T-helper 17 cell (primary cell): ENCODE data around the gene KRT4. TPM values are rescaled to one million over a fixed set of nuclear protein-coding genes. Genes with fewer than 3 reads are reported as not detected.

ENCODE experiments used
- ATAC-seq: fragments of 150-1000 bp; cut with Tn5 transposase; 2 replicates; pipeline ENCODE4 v1.10.0; 2021; ENCODE audit warnings: mild to moderate bottlenecking, moderate library complexity
- DNase-seq, 3 donors: peaks; one replicate each; pipeline versions ENCODE4 v3.0.0 to v3.0.0-alpha.2; 2020 to 2021
- H3K9me3 ChIP-seq: one replicate; pipeline ENCODE4 v1.7.0; 2013; ENCODE audit warnings: low read length, mild to moderate bottlenecking; ENCODE audit not compliant: control insufficient read depth, poor library complexity, severe bottlenecking
- H3K27ac Mint-ChIP-seq: one replicate; pipeline ENCODE4 v1.8.0; 2022; ENCODE audit warnings: mild to moderate bottlenecking, moderate library complexity, mixed read lengths
- H3K27me3 Mint-ChIP-seq: one replicate; pipeline ENCODE4 v1.8.0; 2022; ENCODE audit warnings: mixed read lengths
- H3K36me3 Mint-ChIP-seq: one replicate; pipeline ENCODE4 v1.8.0; 2022; ENCODE audit warnings: low read depth, mixed read lengths
- H3K4me1 Mint-ChIP-seq: one replicate; pipeline ENCODE4 v1.8.0; 2022; ENCODE audit warnings: mild to moderate bottlenecking, mixed read lengths
- H3K4me3 Mint-ChIP-seq: one replicate; pipeline ENCODE4 v1.8.0; 2022; ENCODE audit warnings: mild to moderate bottlenecking, moderate library complexity, mixed read lengths
- total RNA-seq, 4 donors: library from RNA in 2 of 4; stranded (reverse) in 2 of 4; gene quantifications; one replicate each; pipeline ENCODE4 v1.2.3 and lab custom pipeline; 2022 to 2026

KRT4 gene
- total RNA-seq, 2 donors from 2014 or later, result not detected

DNA sequence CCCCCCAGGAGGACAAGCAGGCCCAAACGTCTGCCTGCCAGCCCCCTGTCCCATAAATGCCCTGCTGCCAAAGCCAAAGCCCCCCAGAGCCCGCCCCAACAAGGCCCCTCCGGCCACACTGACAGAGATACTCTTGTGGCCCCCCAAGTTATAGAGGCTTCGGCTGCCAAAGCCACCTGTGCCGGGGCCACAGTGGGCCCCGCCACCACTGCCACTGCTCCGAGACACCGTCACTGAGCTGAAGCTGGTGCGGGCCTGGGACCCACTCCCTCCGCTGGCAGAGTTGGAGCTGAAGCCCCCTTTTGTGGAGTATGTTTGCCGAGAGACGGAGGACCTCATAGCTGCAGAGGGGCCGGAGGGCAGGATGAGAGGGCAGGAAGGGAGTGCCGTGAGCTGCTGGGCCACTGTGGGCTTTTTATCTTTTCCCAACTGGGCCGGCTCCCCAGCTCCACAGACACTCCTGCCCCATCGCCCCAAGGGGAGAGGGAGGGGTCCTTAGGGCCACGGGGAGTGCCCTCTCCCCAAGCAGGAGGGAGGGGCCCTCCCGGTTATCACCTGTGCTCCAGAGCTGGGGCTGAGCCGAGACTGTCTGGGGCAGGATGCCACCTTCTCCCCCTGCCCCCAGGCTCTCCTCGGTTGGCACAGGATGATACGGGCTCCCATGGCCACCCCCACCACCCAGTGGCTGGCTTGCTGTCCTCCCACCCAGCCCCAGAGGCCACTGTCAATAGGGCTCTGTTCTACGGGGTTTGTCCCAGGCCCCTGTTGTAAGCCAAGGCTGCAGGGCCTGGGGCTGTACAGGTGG lies 20.2 kb upstream of the KRT4 start, which contains the start of gene KRT79:
Gene KRT79, minus strand, starts transcription at position 390 of the 805 bp plus-strand sequence. Its CDS starts 51 bp downstream, at position 339.
- DNase-seq (no peak), ATAC-seq (no peak)
- H3K36me3 Mint-ChIP-seq, result peaks cover 6% of the 10 kb centered on the region
- no peak within 1 kb of the TSS for H3K27ac Mint-ChIP-seq
- H3K27me3 Mint-ChIP-seq, result peaks cover 59% of the 10 kb centered on the region
- no peak within 1 kb of the TSS for H3K4me3 Mint-ChIP-seq
- H3K9me3 ChIP-seq, result no peaks in the 10 kb centered on the region
- peaks cover 9% of the 10 kb centered on the region for H3K4me1 Mint-ChIP-seq

DNA sequence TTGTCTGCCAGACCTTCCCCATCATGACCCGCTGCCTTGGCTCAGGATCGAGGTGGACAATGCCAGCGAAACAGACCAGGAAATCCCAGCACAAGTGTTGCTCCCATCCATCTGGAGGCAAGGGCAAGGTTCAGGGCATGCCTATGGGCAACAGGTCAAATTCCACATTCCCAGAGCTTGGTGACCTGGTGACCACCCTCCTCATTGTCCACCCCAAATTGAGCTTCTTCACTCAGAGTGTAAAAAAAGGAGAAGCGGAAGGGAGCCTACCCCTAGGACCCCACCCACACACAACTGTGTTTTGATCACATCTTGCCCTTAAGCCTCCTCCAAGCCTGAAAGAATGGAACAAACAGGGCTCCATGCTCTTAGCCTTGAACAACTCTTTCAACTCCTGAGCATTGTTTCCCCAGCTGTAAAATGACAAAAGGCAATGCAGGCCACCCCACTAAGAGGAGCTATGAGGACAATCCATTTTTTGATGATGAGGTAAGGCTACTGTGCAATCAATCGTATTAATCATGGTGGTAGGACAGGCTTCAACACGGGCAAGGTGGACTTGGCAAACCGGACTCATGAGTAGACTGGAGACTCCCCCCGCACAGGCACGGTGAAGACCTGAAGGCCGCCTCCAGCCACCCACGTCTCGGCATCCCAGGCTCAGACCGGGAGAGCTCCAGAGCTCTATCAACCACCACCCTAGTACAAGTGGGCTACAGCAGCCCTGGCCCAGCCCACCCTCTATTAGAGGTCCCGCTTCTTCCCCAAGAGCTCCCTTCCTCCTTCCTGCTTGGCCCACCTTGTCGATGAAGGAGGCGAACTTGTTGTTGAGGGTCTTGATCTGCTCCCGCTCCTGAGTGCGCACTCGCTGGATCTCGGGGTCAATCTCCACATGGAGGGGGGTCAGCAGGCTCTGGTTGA lies 19.3 kb upstream of the KRT4 start:
- no peaks in the 10 kb centered on the region for H3K9me3 ChIP-seq
- DNase-seq, result no peak
- H3K27me3 Mint-ChIP-seq, result peaks cover 50% of the 10 kb centered on the region
- H3K4me3 Mint-ChIP-seq, result no peak overlapping the region
- H3K27ac Mint-ChIP-seq, result no peak overlapping the region
- peaks cover 6% of the 10 kb centered on the region for H3K36me3 Mint-ChIP-seq
- ATAC-seq, result no peak
- H3K4me1 Mint-ChIP-seq, result peaks cover 7% of the 10 kb centered on the region

DNA sequence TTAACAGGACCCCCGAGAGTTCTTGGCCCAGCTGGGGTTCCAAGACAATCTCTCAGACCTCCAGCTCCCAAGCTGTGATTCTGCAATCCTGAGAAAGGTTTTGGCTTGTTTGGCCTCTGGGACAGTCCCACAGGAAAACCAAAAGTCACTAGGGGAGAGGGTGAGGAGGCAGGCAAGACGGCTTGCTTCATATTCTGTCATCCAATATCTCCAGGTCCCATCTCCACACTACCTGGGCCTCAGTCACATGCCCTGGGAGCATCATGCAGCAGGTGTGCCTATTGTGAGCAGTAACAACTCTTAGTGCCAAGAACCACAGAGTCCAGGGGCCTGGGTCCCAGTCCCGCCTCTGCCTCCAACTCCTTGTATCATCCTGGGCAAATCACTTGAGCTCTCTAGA lies 18.5 kb upstream of the KRT4 start:
- H3K4me3 Mint-ChIP-seq, result no peak overlapping the region
- ATAC-seq (no peak), DNase-seq (no peak)
- H3K4me1 Mint-ChIP-seq, result peaks cover 7% of the 10 kb centered on the region
- H3K27ac Mint-ChIP-seq, result no peak overlapping the region
- H3K9me3 ChIP-seq, result no peaks in the 10 kb centered on the region
- peaks cover 6% of the 10 kb centered on the region for H3K36me3 Mint-ChIP-seq
- H3K27me3 Mint-ChIP-seq, result peaks cover 42% of the 10 kb centered on the region

DNA sequence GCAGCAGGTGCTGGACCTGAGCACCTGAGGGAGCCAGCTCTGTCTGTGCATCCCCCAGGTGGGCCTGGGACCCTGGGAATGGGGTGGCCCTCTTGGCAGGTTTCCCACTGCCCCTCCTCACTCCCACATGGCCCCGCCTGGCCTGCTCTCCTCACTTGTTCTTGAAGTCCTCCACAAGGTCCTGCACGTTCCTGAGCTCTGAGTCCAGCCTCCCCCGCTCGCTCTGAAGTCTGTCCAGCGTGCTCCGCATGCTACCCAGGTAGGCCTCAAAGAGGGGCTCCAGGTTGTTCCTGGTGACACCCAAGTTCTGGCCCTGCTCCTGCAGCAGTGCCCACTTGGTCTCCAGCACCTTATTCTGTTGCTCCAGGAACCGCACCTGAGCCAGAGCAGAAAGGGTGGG lies 17.3 kb upstream of the KRT4 start:
- Mint-ChIP-seq H3K27ac (no peak overlapping the region), H3K4me3 (no peak overlapping the region), H3K27me3 (peaks cover 30% of the 10 kb centered on the region), H3K36me3 (no peaks in the 10 kb centered on the region), H3K4me1 (peaks cover 4% of the 10 kb centered on the region)
- DNase-seq (no peak), ATAC-seq (no peak)
- H3K9me3 ChIP-seq, result no peaks in the 10 kb centered on the region

DNA sequence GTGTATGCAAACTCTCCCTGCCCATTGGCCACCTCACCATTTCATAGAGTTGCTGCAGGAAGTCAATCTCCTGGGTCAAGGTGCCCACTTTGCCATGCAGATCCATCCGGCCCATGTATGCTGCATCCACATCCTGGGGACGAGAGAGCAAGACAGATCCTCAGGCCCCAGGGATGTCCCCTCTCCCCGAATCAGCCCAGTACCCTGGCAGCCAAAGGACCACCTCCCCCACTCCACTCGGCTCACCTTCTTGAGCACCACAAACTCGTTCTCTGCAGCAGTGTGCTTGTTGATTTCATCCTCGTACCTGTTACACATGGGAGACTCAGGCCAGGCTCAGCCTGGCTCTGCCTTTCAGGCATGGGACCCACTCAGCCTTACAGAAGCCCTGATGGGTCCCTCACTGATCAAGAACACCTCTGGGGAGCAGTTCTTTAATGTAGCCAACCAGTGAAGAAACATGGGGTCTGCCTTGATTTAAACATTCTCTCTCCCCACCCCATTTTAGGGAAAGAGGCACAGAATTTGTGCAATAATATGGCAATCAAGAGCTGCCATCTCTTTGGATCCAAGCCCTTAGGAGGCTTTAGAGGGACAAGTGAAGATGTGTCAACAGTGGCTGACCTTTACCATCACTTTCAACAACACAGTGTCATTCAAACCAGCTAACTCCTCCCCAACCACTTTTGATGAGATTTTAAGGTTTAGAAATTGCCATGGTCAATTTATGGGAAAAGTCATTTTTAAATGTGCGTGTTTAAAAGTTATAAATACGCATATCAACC lies 16.3 kb upstream of the KRT4 start:
- DNase-seq (no peak), ATAC-seq (no peak)
- H3K9me3 ChIP-seq, result no peaks in the 10 kb centered on the region
- Mint-ChIP-seq H3K4me1 (no peaks in the 10 kb centered on the region), H3K36me3 (no peaks in the 10 kb centered on the region), H3K27me3 (peaks cover 32% of the 10 kb centered on the region), H3K4me3 (no peak overlapping the region), H3K27ac (no peak overlapping the region)

DNA sequence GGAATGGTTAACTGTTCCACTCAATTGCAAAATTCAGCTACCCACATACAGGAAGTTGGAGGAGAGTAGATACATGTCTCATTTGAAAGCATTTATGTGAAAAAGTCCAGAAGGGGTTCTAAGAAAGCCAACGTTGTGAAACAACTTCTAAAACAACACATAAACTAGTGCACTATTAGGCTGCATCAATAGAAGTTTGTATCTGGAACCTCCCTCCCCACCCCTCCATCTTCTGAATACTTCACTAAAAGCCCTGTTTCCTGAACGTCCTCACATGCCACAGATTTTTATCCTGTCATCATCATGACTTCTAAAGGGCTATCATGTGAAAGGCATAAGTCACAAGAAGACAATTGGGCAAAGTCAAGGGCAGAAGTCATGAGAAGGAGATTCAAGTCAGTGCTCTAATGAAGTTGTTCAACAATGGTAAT lies 14.7 kb upstream of the KRT4 start:
- Mint-ChIP-seq H3K4me3 (no peak overlapping the region), H3K27ac (no peak overlapping the region), H3K4me1 (no peaks in the 10 kb centered on the region), H3K27me3 (peaks cover 34% of the 10 kb centered on the region), H3K36me3 (no peaks in the 10 kb centered on the region)
- DNase-seq, result no peak
- H3K9me3 ChIP-seq, result no peaks in the 10 kb centered on the region
- ATAC-seq, result no peak

DNA sequence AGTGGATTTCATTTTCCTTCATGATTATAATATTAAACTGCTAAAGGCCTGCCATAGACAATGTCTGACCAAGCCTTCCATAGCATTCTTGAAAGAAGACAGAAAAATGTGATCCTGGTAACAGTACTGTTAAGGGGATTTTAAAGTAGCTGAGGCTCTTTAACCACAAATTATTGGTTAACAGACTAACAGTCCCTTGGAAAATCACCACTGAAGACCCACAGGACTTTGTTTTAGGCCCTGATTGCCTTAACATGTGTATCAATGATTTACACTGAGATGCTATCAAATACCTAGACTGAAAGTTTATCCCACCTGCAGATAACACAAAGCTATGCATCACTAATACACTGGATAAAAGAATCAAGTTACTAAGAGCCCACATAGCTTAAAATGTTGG lies 14.2 kb upstream of the KRT4 start:
- no peaks in the 10 kb centered on the region for H3K36me3 Mint-ChIP-seq
- no peaks in the 10 kb centered on the region for H3K4me1 Mint-ChIP-seq
- H3K4me3 Mint-ChIP-seq, result no peak overlapping the region
- H3K27me3 Mint-ChIP-seq, result peaks cover 34% of the 10 kb centered on the region
- DNase-seq (no peak), ATAC-seq (no peak)
- H3K9me3 ChIP-seq, result no peaks in the 10 kb centered on the region
- H3K27ac Mint-ChIP-seq, result no peak overlapping the region

DNA sequence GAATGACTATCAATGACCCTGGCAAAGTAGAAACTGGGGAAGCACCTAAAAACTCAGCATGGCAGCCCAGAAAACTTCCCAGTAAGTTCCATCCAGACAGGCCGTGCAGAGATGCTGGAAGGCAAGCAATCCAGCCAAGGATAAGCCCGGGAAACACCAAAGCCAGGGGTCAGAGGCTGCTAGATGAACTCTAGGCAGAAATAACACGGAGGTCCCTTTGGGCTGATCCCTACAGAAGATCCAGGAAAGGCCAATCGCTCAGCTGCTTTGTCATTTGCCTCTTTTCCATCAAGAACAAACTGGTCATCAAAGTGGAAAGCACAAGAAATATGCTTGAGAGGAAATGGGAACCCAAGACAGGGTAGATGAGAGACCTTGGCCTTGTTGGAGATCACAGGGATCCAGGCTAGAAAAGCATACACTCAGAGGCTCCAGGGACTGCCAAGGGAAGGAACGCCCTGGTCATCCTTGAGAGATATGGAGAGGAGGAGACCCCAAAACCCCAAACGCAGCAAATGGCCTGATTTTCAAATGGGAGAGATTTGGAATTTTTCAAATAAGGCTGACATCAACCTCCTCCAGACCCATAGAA lies 13.7 kb upstream of the KRT4 start:
- H3K27ac Mint-ChIP-seq, result no peak overlapping the region
- no peaks in the 10 kb centered on the region for H3K9me3 ChIP-seq

DNA sequence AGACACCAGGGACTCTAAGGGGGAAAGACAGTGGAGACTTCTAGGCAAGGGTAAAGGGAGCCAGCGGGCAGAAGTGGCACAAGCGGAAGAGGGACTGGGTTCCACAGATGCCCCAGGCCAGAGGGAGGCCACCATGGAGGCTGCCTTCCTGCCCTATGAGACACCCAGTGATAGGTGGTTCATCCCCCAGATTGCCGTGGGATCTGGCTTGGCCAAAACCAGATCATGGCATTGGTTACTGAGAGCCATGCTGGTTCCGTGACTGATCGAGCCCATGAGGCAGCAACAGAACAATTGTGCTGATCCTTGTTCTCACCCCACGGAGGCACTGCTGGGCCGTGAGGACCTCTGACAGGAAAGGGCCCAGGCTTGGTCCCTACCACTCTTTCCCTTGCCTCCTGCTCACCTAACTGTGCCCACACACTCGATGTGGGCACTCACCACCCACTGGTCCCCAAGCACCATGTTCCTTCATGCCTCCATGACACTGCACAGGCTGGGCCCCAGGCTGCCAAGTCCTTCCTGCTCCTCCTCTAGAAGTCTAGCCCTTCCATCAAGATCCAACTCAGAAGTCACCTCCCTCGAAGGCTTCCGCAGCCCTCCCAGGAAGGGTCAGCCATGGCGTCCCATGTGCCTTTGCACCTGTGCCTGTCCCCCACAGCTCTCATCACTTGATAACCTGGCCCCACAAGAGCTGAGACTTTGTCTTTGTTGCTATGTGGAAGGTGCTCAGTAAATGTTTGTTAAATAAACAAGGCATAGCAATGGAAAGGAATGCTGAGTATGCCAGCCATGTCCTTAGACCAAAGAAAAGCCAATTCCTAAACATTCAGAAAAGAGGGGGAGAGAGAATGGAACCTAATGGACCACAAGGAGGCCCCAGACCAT lies 12.9 kb upstream of the KRT4 start:
- H3K9me3 ChIP-seq, result no peaks in the 10 kb centered on the region
- H3K4me3 Mint-ChIP-seq, result no peak overlapping the region
- H3K36me3 Mint-ChIP-seq, result no peaks in the 10 kb centered on the region
- no peak overlapping the region for H3K27ac Mint-ChIP-seq
- ATAC-seq (no peak), DNase-seq (no peak)
- H3K27me3 Mint-ChIP-seq, result peaks cover 34% of the 10 kb centered on the region
- no peaks in the 10 kb centered on the region for H3K4me1 Mint-ChIP-seq

More for the DNA sequence above, 13.7 kb upstream of the KRT4 start:
- no peak overlapping the region for H3K4me3 Mint-ChIP-seq
- H3K36me3 Mint-ChIP-seq, result no peaks in the 10 kb centered on the region
- no peak for ATAC-seq
- H3K27me3 Mint-ChIP-seq, result peaks cover 34% of the 10 kb centered on the region
- H3K4me1 Mint-ChIP-seq, result no peaks in the 10 kb centered on the region
- DNase-seq, result no peak

DNA sequence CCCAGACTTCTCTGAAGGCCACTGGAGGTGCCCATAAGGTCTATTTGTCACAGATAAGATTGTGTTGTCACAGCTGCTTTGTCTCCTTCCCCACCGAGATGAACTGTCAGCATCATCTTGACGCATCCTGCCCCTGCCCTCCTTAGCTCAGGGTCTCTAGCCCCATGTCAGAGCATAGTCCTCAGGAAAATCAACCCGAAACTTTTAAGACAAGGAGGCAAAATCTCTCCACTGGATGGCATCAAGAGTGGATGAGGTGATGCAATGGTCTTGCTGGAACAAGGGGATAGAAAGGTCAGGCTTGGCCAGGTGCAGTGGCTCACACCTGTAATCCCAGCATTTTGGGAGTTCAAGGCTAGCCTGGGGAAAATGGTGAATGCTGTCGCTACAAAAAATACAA lies 12.0 kb upstream of the KRT4 start:
- no peak overlapping the region for H3K27ac Mint-ChIP-seq
- ATAC-seq, result no peak

DNA sequence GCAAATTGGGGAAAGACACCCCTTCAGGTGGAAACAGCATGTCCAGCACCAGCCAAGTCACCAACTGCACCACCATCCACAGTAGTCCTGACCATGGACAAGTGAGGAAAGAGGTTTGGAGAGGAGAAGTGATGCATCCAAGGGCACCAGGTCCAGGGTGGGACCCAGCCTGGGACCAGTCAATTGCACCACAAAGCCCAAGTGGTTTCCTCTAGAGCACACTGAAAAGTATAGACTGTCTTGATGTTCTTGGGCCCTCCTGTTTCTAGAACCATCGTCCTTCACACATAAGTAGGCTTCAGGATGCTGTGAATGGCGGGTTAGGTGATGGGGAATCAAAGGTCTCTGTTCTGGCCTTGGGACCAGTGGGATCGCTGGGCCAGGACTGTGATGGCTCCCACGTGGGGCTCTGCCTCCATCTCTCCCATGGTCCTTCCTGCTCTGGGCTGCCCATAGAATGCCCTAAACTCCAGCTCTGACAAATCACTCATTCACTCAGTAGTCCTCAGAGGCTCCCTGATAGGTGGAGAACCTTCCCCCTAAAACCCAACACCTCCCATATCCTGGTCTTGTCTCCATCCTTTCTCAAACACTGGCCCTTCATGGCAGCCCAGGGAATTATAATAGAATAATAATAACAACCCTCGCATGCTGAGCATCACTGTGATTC lies 11.0 kb upstream of the KRT4 start:
- ATAC-seq (no peak), DNase-seq (no peak)
- no peak overlapping the region for H3K4me3 Mint-ChIP-seq
- H3K9me3 ChIP-seq, result no peaks in the 10 kb centered on the region
- no peaks in the 10 kb centered on the region for H3K4me1 Mint-ChIP-seq
- peaks cover 33% of the 10 kb centered on the region for H3K27me3 Mint-ChIP-seq
- no peak overlapping the region for H3K27ac Mint-ChIP-seq
- no peaks in the 10 kb centered on the region for H3K36me3 Mint-ChIP-seq

More for the DNA sequence above, 12.0 kb upstream of the KRT4 start:
- no peak overlapping the region for H3K4me3 Mint-ChIP-seq
- DNase-seq, result no peak
- H3K27me3 Mint-ChIP-seq, result peaks cover 30% of the 10 kb centered on the region
- H3K9me3 ChIP-seq, result no peaks in the 10 kb centered on the region
- H3K36me3 Mint-ChIP-seq, result no peaks in the 10 kb centered on the region
- H3K4me1 Mint-ChIP-seq, result no peaks in the 10 kb centered on the region
